NCI-H748 (cell line): Measurements from ENCODE around the gene BRWD1.
"Not testable (repeated sequence)": the region's sequence is repeated elsewhere in the genome, so short reads cannot be mapped to it uniquely, and the experiment has no call there.

Source experiments
- DNase-seq: peaks from one replicate; lab custom pipeline; 2025; ENCODE audit not compliant: unreplicated experiment; lab: John Stamatoyannopoulos, UW

Gene BRWD1

DNA sequence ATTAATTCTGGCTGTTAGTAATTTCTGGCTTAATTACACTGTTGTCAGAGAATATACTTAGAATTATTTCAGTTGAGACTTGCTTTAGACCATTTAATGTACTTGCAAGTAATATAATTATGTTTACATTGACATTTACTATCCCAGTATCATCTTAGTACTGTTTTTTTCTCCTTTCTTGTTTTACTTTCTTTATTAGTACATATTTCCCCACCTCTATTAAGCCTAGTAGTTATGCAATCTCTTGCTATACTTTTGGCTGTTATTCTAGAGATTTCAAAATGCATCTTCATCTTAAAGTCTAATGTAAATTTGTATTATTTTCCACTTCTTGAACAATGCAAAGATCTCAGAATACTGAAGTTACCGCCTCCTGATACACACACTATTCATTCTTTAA, 24.4 kb downstream of the BRWD1 start:
- DNase-seq: no peak

DNA sequence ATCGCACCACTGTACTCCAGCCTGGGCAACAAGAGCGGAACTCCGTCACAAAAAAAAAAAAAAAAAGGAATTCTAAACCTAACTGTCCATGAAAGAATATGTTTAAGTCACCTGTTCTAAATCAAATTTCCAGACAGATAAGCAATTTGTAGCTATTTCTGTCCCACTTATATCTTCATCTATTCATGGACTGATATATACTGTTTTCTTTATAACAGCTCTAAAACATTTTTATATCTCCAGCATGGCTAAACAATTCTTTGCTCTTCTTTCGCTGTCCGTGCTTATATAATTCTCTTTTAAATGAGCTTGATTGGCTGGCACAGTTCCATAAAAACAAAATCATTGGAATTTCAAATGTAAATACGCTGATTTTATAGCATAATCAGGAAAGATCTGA, 30.5 kb downstream of the BRWD1 start:
- no peak for DNase-seq

DNA sequence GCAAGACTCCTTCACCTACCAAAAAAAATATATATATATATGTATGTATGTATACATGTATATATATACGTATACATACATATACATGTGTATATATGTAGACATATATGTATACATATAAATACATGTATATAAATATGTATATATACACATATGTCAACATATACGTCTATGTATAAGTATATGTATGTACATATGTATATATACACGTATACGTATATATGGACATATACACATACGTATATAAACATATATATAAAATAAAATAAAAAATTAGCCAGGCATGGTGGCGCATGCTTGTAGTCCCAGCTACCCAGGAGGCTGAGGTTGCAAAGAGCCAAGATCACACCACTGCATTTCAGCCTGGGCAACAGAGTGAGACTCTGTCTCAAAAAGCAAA, 31.6 kb downstream of the BRWD1 start:
- DNase-seq: no peak

DNA sequence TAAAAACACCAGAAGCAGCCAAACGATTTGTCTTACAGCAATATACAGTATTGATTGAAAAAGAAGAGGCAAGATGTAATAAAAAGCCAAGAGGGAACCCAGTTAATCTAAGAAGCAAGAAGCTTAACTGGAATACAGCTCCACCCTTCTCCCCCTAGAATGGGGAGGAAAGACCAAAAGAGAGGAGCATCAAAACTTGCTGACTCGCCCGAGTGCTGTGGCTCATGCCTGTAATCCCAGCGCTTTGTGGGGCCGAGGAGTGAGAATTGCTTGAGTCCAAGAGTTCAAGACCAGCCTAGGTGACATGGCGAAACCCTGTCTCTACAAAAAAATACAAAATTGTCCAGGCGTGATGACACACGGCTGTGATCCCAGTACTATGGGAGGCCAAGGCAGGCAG, 32.2 kb downstream of the BRWD1 start:
- DNase-seq: no peak

DNA sequence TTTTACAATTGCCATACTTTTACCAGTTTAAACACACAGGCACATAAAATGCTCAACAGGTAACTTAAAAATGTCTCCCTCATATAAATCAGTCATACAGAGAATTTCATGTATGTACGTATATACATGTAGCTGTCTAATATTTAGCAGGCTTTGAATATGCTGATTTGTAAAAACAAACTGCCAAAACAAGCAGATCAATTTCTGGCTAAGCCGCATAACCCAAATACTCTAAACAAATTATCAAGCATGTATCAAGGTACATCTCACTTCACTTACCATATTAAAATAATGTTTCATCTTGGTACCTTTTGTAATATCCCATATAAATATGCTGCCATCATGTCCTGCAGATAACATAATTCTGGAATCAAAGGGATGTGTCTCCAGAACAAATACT, 43.8 kb downstream of the BRWD1 start:
- no peak for DNase-seq

DNA sequence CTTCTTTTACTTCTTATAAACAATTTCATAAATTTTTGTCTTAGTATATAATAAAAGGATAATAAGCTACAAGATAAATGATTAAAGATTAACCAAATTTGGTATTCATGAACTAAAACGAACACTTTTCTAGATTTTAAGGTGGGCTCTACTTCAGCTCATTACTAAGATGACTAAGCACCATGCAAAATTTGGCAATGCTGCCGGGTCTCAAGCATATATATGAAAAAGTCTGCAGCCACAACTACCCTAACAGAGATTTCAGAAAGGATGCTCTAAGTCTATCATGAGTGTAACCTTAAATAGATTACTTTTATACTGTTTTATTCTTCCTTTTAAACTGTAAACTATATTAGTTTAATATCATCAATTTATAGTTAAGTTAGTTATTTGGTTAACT, 47.8 kb downstream of the BRWD1 start:
- no peak for DNase-seq

DNA sequence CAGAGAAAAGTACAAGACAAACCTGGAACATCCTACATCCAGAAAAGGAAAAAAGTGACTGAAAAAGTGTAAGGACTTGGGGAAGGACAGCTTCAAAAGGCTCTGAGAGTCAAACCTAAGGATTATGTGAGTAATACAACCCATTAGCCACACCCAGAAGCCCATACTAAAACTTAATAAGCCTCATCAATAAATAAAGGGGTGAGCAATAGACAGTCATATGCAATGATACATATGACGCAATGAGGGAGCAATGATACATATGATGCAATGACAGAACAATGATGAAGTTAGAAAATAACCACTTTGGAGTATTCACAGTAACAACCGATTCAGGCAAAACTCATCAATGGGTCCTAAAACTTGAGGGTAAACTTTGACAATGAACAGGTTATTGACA, 50.1 kb downstream of the BRWD1 start:
- DNase-seq: no peak

DNA sequence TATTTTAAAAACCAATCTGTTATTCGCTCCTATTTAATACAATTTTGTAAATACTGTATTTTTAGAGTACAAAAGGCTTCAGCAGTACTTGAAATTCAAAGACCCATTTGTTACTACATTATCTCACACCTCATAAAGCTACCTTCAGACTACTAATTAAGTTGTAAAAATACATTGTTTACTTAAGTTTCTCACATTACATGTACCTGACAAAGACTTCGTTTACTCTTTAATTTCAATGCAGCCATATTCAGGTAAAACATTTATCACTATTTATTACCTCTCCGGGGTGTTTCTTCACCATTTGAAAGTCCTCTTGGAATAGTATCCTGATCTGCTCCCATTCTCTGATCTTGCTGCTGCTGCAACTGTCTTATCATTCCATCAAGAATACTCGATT, 55.2 kb downstream of the BRWD1 start:
- DNase-seq: peak; percentile 85

DNA sequence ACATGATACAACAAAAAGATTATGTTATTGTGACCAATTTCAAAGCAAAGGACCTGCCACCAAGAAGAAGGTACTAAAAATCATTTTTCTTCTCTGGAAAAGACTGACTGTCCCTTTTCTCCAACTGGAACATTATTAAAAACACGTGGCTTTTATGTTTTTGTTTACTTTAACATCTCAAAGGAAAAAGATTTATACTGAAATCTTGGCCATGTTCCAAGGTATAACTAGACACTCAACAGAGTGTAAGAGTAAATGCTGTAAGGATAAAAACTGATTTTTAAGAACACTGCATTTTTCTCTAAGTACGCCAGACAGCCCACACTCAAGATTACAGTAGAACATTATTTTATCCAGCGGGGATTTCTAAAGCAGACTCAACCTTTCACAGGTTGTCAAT, 62.1 kb downstream of the BRWD1 start:
- DNase-seq: peak; percentile 9

DNA sequence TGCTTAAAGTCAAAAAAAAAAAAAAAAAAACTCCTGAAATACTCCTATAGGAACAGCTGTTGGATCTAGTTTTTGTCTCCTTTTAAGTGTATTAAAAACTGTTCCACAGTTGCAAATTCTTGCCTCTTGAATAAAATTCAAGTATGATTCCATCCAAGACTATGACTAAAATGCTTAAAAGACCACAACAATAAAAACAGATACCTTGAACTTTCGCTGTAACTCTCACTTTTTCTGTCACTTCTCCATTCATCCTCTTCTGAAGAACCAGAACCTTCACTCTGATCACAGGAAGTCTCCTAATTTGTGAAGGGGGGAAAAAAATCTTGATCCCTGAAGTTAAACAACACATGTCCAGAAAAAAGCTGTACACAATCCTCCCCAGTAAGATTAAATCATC, 75.2 kb downstream of the BRWD1 start:
- DNase-seq: no peak

DNA sequence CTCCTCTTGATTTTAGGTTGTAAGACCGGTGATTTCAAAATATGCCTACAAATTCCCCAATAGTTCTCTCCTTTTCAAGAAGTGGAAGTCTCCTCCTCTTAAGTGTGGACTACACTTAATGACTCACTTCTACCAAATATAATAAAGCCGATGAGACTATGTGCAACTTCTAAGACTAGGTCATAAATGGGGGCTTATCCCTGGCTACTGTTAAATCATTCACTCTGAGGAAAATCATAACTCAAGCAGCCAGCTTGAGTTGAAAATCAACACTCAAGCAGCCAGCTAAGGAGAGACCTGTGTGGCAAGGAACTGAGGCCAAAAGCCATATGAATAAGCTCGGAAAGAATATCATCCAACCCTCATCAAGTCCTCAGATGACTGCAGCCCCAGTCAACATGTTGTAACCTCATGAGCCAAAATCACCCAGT, 80.6 kb downstream of the BRWD1 start:
- no peak for DNase-seq

DNA sequence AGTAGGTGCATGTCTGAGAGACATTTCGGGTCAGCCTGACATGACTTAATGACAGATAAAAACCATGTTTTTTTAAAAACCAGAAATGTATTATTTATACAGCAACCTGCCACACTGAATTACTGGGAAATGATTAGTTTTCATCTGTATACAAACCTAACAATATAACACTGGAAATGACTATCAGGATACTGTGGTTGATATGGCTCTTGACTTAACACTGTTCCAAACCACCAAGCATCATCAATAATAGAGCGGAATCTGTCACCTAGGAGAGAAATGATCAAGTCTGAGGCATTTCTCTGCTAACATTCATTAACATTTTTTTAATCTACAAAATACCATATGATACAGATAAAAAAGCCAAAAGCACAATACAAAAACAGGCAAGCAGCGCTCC, 88.5 kb downstream of the BRWD1 start:
- DNase-seq: no peak

DNA sequence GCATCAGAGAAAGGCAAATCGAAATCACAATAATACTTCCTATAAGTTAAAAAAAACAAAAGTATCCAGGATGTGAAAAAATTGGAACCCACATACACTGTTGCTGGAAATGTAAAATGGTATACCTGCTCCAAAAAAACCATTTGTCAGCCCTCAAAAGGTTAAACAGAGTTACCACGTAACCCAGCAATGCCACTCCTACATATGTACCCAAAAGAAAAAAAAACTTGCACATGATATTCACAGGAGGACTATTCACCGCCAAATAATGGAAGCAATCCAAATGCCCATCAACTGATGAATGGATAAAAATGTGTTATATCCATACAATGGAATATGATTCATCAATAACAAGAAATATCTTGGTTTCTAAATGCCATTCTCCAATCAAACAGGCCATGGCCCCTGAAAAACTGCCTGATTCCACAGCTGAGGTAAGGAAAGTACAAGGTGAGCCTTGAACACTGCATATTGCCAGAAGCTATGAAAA, 91.4 kb downstream of the BRWD1 start:
- DNase-seq: no peak

DNA sequence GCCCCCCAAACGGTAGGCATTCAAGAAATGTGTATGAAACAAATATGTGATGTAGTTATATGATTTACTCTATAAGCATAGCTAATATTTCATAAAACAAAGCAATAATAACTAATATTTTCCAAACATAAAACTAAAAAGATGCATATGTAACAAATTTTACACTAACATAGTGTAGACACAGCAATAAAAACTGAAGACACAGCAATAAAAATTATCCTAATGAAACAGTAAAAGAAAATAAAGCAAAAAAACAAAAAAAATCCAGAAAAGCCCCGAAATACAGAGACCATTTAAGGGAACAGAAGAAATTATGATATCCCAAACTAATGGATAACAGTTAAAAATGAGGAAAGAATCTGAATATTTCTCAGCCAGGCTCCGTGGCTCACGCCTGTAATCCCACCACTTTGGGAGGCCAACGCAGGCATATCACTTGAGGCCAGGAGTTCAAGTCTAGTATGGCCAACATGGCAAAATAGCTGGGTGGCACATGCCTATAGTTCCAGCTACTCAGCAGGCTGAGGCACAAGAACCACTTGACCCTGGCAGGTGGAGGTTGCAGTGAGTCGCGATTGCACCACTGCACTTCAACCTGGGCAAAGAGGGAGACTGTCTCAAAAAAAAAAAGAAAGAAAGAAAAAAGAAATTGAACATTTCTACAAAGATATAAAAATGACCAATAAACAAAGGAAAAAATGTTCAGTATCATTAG, 92.0 kb downstream of the BRWD1 start:
- no peak for DNase-seq

DNA sequence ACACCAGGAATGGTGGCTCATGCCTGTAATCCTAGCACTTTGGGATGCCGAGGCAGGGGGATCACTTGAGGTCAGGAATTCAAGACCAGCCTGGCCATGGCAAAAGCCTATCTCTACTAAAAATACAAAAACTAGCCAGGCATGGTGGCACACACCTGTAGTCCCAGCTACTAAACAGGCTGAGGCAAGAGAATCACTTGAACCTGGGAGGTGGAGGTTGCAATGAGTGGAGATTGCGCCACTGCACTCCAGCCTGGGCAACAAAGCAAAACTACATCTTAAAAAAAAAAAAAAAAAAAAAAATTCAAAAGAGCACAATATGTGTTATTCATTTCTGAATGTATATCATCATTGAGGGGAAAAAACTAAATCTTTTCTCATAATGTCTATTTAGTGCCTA, 92.6 kb downstream of the BRWD1 start:
- not testable (repeated sequence) for DNase-seq

DNA sequence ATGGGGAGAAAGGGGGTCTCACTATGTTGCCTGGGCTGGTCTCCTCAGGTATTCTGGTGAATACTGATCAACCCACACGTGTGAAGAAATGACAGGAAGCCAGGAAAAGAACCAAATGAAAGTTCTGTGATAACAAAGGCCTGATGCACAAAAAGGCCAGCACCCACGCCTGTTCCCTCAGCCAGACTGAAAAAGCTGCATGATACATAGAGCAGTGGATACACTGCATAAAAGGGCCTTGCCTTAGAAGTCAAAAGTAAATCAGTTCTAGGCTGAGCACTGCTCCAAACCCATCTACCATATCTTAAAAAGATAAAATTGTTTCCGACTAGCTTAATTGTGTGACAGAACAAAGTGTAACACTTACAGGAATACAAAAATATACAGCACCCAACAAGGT, 93.3 kb downstream of the BRWD1 start:
- DNase-seq: no peak

DNA sequence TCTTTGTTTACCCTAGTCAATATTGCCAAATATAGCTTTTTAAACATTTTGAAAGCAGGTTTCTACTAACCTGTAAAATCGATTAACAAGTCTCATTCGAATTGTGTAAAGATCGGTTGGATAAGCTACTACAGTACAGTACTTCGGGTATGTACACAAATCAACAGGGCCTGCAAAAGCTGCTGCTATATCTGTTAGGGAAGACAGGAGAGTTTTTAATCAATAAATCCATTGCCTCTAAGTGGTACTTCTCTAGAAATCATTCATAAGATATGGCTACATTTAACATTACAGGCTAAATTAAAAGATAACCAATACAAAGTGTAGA, 95.4 kb downstream of the BRWD1 start:
- no peak for DNase-seq

DNA sequence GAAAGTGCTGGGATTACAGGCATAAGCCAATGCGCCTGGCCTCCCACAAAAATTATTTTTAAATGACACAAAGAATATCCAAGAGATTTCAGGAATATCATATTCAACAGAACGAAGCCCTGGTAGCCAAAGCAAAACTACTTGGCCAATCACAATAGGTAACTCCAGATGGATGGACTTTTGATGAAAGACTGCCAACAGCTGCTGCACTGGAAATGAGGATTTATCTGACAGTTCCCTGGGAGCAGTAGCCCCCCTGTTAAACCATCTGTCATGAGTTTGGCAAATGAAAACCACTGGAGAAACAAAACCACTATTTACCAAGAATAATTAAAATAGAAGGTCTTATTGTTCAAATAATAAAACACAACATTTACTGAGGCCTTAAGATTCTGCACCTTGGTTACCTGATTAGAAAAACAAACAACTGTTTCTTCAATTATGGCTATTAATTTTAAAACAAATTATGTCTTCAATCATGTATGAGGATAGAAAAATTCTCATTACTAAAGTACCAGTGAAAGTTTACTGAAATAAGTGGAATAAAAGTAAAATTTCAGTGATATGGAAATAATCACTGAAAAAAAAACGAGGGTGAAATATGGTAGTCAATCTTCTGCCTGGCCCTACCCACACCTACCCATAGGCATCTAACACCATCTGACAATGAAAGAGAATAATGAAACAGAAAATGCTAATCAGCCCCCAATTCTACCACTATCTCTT, 95.9 kb downstream of the BRWD1 start:
- DNase-seq: no peak

DNA sequence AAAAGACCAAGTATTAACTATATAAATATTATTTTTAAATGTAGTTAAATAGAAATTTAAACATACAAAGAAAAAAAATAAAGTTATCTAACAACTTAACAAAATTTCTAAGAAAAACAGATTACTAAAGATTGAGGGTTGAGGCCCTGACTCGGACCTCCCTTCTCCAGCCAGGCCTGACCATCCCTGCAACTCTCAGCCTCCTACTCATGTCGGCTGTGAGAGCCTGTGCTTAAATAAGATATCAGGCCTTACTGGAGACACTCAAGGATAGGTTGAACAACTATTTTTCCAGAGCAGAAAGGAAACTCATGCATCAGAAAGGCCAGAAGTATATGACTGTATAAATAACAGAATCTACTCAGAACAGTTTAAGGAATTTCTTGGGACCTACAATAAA, 97.1 kb downstream of the BRWD1 start:
- no peak for DNase-seq

DNA sequence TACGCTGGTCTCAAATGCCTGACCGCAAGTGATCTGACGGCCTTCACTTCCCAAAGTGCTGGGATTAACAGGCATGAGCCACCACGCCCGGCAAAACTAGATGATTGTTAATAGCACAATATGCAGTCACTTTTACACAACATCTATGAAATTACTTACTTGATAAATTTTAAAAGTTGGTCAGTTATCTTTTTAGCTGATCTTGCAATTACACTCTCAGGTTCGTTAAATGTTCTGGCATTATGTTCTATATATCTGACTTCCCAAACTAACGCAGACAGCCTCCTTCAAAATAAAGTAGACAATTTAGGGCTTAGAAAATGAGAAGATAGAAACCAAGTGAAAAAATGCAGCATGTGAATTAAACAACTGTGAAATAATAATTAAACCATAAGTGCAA, 98.4 kb downstream of the BRWD1 start:
- no peak for DNase-seq

DNA sequence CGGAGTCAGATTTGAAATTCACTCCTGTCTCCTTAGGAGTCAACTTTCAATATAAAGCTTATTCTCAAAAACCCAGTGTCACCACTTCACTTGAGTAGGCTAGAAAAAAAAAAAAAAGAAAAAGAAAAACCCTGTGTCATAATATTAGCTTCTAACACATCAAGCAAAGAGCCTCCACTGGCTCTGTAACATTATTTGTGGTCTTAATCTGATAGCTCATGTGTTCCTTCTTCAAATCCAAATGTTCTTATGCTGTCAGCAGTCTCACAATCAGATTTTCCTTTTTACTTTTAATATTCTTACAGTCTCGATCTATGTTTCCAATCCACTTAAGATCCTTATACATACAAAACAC, 104.1 kb downstream of the BRWD1 start:
- no peak for DNase-seq

DNA sequence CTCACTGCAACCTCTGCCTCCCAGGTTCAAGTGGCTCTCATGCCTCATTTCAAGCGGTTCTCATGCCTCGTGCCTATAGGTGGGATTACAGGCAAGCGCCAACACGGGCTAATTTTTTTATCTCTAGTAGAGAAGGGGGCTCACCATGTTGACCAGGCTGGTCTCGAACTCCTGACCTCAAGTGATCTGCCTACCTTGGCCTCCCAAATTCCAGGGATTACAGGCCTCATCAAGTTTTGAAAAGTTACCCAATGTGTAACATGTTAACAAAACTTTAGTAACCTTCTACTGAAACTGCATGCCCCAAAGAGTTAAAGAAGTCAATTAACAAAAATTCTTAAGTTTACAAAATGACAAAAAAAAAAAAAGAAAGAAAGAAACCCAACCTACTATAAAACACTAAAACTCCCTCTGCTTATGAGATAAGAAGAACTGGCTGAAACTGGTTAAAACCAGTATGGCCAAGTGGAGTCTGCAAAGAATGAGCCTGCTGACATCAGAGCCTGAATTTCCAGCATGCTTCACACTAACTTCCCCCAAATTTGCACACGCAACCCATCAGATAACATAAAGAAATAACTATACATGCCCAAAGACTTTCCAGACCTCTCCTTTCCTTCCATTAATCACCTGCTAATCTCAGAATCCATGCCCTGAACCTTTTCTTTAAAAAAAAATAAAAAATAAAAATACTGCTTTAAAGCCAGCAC, 104.7 kb downstream of the BRWD1 start:
- DNase-seq: no peak
